NCI-H82 treated with DMSO at 0.1 percent for 48 hours (cell line): ENCODE data around the gene GPX4.

Source experiments
- DNase-seq: peaks from one replicate; lab custom pipeline; 2025; ENCODE audit not compliant: unreplicated experiment; lab: John Stamatoyannopoulos, UW

GPX4 gene, protein sequence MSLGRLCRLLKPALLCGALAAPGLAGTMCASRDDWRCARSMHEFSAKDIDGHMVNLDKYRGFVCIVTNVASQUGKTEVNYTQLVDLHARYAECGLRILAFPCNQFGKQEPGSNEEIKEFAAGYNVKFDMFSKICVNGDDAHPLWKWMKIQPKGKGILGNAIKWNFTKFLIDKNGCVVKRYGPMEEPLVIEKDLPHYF

DNA sequence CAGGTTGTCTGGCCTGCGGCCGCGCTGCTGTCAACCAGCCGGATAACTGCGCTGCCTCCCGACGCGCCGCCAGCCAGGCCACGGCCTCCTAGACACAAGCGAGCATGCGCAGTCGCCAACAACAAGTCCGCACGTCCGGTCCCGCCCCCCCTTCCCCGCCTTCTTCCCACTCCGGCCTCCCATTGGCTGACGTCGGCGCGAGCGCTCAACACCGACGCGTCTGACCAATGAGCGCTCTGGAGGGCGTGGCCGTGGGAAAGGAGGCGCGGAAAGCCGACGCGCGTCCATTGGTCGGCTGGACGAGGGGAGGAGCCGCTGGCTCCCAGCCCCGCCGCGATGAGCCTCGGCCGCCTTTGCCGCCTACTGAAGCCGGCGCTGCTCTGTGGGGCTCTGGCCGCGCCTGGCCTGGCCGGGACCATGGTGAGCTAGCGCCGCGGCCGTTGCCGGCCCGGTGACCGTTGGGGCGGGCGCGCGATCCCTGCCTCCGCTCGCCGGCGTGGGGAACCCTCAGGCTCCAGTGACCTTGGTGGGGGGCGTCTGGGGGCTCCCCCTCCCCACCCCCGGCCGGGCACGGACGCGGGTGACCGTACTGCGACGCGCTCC lies at the start of gene GPX4:
Gene GPX4 (plus strand): TSS at position 287 of the 603 bp plus-strand sequence. CDS start 50 bp downstream, at position 337.
- DNase-seq = peak; percentile 88

- no peak for DNase-seq
Measured at GRCh38 chr19:1054102-1055027, 49.4 kb upstream of the GPX4 start.

- DNase-seq = no peak
Measured at GRCh38 chr19:1055028-1055425, 48.8 kb upstream of the GPX4 start.

- no peak for DNase-seq
Measured at GRCh38 chr19:1055886-1056620, 47.7 kb upstream of the GPX4 start.

DNA sequence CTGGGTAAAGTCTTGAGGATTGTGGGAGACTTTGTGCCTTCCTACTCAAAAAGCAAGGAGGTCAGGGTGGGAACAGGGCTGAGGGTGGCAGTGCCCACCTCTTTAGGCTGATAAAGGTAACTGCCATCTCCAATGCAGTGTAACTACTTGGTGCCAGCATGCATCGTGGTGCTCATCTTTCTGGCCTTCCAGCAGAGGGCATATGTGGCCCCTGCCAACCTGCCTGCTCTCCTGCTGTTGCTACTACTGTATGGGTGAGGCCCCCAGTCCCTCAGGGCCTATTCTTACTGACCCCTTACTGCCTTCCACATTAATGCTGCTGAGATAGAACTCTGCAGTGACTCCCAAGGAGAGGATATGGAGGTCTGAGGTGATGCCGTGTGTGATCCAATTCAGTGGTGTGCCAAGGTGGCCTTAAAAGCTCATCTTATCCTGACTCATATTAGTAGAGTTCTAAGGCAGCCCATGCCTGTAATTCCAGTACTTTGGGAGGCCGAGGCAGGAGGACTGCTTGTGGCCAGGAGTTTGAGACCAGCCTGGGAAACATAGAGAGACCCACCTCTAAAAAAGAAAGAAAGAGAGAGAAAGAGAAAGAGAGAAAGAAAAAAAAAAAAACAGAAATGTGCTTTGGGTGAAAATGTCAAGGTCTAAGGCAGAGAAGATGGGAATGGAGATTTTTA lies 46.5 kb upstream of the GPX4 start:
- no peak for DNase-seq

- DNase-seq = no peak
Measured at GRCh38 chr19:1058112-1058511, 45.7 kb upstream of the GPX4 start.

DNA sequence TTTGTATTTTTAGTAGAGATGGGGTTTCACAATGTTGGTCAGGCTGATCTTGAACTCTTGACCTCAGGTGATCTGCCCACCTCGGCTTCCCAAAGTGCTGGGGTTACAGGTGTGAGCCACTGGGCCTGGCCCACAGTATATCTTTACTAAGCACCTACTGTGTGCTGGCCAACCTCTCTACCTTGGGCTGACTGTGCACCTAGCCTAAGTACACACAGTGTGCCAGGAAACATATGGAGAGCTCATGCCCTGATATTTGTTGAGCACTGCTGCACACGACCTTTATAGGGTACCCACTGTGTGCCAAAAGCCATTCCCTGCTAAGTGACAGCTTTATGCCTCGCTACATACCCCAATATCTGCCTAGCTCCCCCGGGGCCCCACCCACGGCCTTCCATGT lies 43.1 kb upstream of the GPX4 start:
- DNase-seq = no peak

- no peak for DNase-seq
Measured at GRCh38 chr19:1061987-1062386, 41.8 kb upstream of the GPX4 start.

DNA sequence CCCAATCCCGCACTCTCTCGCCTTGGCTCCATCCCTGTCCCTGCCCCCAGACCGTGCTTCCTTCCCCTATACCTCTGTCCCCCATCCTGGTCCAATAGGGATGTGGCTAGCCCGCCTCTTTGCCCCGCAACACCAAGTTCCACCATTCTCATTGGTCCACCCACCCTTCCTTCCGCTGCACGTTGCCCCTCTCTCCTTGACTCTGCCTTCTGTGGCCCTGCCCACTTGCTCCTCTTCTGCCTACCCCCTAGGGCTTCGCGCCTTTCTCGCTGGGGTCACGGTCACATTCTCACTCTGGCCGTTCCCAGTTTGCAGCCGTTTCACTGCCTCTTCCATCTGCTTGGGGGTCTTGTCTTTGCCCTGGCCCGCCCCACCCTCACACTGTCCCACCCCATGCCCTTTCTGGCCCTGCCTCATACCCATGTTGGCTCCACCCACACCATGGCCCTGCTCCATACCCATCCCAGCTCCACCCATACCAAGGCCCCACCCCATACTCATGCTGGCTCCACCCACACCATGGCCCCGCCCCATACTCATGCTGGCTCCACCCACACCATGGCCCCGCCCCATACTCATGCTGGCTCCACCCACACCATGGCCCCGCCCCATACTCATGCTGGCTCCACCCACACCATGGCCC lies 41.3 kb upstream of the GPX4 start:
- DNase-seq = no peak

DNA sequence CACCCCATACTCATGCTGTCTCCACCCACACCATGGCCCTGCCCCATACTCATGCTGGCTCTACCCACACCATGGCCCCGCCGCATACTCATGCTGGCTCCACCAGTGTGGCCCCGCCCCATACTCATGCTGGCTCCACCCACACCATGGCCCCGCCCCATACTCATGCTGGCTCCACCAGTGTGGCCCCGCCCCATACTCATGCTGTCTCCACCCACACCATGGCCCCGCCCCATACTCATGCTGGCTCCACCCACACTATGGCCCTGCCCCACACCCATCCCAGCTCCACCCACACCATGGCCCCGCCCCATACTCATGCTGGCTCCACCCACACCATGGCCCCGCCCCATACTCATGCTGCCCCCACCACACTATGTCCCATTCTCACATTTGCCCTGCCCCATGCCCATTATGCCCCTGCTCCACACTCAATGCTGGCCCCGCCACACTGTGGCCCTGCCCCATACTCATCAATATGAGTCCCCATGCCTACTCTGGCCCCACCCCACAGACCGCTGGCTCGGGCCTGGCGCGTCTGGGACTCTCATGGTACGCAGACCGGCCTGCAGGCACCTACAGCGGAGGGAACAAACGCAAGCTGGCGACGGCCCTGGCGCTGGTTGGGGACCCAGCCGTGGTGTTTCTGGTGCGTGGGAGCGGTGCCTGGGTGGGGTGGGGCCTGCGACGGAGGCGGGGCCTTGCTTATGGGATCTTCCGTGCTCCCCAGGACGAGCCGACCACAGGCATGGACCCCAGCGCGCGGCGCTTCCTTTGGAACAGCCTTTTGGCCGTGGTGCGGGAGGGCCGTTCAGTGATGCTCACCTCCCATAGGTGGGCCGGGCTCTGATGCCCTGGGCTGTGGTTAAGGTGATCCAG lies 40.5 kb upstream of the GPX4 start:
- no peak for DNase-seq

GRCh38 chr19:1063909-1064660 lies 39.7 kb upstream of the GPX4 start:
- DNase-seq = no peak

GRCh38 chr19:1064661-1065605 lies 38.9 kb upstream of the GPX4 start:
- no peak for DNase-seq

DNA sequence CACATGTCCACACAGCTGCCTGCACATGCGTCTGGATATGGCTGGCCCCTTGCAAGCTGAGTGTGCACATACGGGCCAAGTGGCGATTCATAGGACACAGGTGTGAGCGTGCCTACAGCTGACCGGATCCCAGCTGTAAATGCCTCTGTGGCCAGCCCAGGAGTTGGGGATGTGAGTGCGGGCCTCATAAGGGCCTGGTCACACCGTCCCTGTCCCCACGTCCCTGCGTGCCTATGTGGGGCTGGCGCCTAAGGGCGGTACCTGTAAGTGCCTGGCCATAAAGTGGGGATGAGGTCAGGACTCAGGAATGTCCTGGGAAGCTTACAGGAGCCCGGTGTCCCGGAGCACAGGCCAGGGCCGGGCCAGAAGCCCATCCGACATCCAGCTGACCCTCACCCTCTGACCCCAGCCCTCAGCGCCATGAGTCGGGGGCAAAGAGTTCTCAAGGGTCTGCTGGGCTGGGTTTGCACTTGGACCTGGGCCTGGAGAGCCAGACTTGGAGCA lies 38.1 kb upstream of the GPX4 start:
- DNase-seq = no peak

- no peak for DNase-seq
Measured at GRCh38 chr19:1066251-1066747, 37.5 kb upstream of the GPX4 start.

DNA sequence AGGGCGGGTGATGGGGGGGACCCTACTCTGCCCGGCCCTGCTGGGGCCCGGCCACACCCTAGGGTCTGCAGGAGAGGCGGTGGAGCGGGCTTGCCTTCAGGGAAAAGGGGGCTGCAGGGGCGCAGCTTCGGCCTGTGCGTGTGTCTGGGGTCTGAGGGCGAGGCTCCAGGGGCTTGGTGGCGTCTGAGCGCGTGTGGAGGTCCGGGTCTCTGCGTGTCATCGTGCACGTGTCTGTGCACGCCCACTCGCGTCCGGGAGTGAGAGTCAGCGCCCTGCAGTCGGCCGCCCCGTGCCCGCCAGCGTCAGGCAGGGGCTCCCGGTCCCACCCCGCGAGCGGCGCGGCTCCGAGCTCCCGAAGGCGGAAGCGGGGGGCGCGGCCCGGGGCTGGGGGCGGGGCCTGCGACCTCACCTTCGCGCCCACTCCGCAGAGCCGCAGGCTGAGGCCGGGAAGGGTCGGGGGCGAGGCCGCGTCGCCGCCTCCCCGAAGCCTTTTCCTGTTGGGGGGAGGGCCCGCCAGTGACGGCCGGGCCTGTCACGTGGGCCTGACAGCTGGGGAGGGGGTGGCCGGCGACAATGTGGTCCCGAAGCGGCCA lies 37.0 kb upstream of the GPX4 start, which contains the start of gene ARHGAP45:
Gene ARHGAP45 (plus strand): TSS at position 420 of the 593 bp plus-strand sequence. CDS start 239 bp downstream, outside the sequence.
- DNase-seq = no peak

GRCh38 chr19:1067341-1067957 lies 36.3 kb upstream of the GPX4 start:
- DNase-seq = no peak
